GM18505 (cell line): Measurements from ENCODE around the gene NPHP3.

ENCODE experiments used
- ATAC-seq: cut with Tn5 transposase; IDR thresholded peaks from one replicate; pipeline ENCODE4 v1.9.1; 2021; ENCODE audit not compliant: unreplicated experiment
- POLR2A ChIP-seq: IDR thresholded peaks from 4 replicates; pipeline ENCODE4 v1.6.1; 2011; ENCODE audit warnings: borderline replicate concordance; ENCODE audit not compliant: insufficient read depth, insufficient read length; ENCODE audit errors: extremely low read depth

Gene NPHP3

GRCh38 chr3:132661101-132661500, 61.1 kb downstream of the NPHP3 start:
- no peak for ATAC-seq
- TF ChIP-seq POLR2A: no peak

DNA sequence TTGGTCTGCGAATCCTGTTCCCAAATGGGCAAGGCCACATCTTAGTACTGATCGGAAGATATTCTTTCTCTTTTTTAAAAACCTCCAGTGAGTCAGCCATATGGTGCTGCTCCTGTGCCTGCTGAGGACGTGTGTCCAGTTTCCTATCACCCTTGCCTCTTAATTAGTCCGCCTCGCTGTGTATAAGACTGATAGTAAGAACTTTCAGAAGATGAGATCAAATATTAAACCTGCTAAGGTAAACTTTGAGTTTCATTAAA, 61.5 kb downstream of the NPHP3 start:
- TF ChIP-seq POLR2A: no peak
- ATAC-seq: peak; percentile 1

DNA sequence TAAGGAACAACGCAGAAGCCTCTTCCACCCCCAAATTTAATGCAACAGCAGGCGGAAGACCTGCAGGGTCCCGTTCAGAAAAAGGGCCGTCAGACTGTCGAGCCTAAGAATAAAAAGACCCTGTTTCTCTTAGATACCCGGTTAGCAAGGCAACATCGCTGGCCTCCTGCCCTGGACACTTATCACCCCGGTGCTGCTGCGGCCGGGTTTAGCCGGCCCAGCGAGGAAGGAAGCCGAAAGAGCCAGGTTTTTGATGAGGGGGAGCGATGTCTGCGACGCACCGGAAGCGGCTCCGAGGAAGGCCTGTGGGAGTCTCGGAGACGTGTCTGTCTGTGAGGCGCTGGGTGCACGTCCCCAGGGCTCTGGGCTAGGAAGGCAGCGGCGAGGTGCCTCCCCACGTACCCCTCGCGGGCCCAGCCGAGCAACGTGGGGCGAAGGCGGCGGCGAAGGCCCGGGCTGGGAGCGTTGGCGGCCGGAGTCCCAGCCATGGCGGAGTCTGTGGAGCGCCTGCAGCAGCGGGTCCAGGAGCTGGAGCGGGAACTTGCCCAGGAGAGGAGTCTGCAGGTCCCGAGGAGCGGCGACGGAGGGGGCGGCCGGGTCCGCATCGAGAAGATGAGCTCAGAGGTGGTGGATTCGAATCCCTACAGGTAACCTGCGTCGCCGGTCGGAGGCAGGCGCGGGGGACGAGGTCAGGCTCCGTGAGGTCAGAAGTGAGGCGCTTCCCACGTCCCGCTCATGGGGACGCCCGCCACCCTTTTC, 62.0 kb downstream of the NPHP3 start, which contains the start of gene UBA5:
Gene UBA5 (plus strand): TSS at position 278 of the 759 bp plus-strand sequence. CDS start 209 bp downstream, at position 487.
- TF ChIP-seq POLR2A: peak; percentile 72
- ATAC-seq: peak; percentile 71

DNA sequence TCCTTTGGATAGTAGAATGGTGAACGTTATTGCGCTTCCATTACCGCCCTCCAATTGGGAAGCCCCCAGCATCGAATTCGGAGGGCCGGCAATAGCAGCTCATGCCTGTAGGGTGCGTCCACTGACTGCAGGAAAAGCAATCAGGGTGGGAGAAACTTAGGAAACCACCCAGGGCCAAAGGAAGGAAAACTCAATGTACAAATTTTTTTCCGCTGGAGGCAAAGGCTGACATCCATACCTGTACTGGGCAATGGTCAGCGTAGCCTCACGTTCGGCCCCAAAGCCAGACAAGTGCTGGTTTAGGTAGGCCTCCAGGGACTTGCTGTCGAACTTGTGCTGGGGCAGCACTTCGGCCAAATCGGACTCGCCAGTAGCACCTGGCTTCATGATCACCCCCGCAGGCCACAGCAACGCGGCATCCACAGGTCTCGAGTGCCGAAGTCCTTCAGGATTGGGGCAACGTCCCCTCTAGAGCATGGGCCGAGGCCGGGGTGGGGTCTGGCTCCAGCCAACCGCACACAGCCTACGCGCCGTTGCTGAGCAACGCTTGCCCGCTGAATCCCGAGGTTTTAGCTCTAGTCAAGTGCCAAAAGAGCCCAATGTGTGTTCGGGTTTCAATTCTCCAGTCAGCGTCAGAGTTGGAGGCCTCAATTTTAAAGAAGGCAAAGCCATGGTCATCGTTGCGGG, 62.7 kb downstream of the NPHP3 start, which contains the start of gene ACAD11:
Gene ACAD11 (minus strand): TSS at position 445 of the 687 bp plus-strand sequence. CDS start 58 bp downstream, at position 387.
- ATAC-seq: peak; percentile 55
- no peak for TF ChIP-seq POLR2A

- ATAC-seq: no peak
- TF ChIP-seq POLR2A: no peak
Observed at GRCh38 chr3:132659000-132659364, 63.2 kb downstream of the NPHP3 start.

- no peak for ATAC-seq
- TF ChIP-seq POLR2A: no peak
Observed at GRCh38 chr3:132657869-132658747, 64.1 kb downstream of the NPHP3 start.

DNA sequence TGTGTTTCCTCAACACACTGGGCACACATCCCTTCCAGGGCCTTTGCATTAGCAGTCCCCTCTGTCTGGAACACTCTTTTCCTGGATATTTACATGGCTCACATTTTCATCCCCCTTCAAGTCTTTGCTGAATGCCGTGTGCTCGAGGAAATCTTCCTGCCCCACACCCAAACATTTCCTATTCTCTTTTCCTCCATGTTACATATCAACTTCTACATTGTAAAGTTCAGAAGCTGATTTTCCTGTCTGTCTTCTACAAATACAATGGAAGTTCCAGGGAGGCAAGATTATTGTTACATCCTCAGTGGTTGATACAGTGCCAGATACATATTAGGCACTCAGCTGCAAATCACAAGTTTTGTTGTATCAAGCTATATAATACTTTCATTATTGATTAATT, 66.7 kb downstream of the NPHP3 start:
- no peak for TF ChIP-seq POLR2A

DNA sequence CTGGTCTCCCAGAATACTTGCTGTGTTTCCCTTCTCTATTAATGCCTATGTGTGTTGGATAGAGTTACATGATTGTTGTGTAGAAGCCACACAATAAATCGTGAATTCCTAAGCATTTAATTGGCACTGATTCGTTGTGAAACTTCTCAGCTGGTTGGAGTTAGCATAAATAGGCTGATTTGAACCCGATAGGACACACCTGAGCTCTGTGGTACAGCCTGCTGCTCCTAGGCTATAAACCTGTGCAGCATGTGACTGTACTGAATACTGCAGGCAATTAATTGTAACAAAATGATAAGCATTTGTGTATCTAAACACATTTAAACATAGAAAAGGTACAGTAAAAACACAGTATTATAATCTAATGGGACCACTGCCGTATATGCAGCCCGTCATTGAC, 67.5 kb downstream of the NPHP3 start:
- ATAC-seq: no peak

More for the DNA sequence above, 66.7 kb downstream of the NPHP3 start:
- ATAC-seq: no peak

DNA sequence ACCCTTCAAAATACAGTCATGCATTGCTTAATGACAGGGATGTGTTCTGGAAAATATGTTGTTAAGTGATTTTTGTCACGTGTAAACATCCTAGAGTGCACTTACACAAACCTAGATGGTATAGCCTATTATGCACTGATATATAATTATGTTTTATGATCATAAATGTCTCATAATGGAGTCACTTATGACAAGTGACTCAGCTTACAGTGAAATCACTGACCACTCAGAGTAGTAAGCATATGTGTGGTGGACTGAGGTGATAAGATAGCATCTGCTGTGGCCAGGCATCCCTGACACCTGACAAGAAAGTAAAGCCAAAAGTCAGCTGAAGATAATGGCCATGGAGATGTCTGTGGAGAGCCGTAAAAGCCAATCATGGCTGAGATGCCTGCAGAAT, 68.0 kb downstream of the NPHP3 start:
- no peak for TF ChIP-seq POLR2A
- ATAC-seq: no peak

More for the DNA sequence above, 67.5 kb downstream of the NPHP3 start:
- TF ChIP-seq POLR2A: no peak

DNA sequence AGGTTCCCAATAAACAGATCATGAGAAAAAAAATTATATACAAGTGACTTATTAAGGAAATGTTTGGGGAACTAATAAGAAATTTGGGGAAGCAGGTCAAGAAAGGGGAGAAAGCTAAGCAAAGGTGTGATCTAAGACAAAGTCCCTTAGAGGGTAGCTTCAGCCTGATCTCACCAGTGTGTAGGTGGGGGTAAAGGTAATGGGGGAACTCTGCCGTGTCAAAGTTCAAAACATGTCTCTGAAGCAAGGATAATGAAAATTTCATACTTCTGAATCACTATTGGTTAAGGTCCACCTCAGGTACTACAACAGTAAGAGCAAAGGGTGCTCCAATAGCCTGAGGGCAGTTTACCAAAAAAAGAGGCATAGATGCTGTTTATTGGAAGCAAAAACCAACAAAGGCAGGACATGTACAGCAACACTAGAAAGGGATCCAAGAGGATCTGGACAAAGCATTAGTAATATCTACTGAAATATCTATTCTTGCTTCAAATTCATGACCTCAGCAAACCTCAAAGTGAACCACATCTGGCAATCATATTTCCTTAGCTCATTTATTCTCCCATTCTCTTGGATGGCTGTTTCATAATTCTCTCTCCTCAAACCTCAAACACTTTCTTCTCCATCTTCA, 69.5 kb downstream of the NPHP3 start:
- no peak for ATAC-seq
- TF ChIP-seq POLR2A: no peak

- TF ChIP-seq POLR2A: no peak
- no peak for ATAC-seq
Observed at GRCh38 chr3:132650153-132650552, 72.1 kb downstream of the NPHP3 start.

DNA sequence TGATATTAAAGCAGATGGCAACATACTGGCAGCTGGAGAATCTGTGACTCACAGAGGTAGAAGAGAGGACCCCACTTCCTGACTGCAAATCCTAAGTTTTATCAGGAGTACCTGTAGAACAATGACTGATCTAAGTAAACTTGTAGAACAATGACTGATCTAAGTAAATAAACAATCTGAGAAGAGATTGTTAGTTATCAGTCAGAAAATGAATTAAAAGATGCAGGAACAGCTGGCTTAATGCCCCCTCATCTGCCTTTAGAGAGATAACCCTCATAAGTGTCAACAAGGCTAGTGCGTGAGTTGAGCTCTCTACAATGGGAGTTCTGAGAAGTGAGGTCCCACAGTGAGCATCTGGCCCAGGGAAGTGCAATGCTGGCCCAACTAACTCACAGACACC, 77.2 kb downstream of the NPHP3 start:
- TF ChIP-seq POLR2A: no peak
- ATAC-seq: no peak

GRCh38 chr3:132643366-132643765, 78.8 kb downstream of the NPHP3 start:
- no peak for TF ChIP-seq POLR2A
- ATAC-seq: no peak
